Activated T-helper 2 cell treated with anti-CD3 and anti-CD28 coated beads, Interferon-gamma antibody, Interleukin-2, Interleukin-4, amounts not matched to agents 10 μg/mL and 5 μg/mL and 100 μg/mL, durations not matched to agents 14 hours and 24 hours and 36 hours (primary cell): Measurements from ENCODE around the gene SH3GL2. TPM values are rescaled to one million over a fixed set of nuclear protein-coding genes. Genes with fewer than 3 reads are reported as not detected.

Experiments
- DNase-seq: peaks from one replicate; pipeline ENCODE4 v3.0.0; 2021; ENCODE audit warnings: low spot score
- H3K27ac Mint-ChIP-seq: one replicate; pipeline ENCODE4 v1.8.0; 2021; ENCODE audit warnings: mixed read lengths
- H3K27me3 Mint-ChIP-seq: one replicate; pipeline ENCODE4 v1.8.0; 2021; ENCODE audit warnings: low read depth, mixed read lengths
- H3K36me3 Mint-ChIP-seq: one replicate; pipeline ENCODE4 v1.8.0; 2021; ENCODE audit warnings: low read depth, mixed read lengths
- H3K4me1 Mint-ChIP-seq: one replicate; pipeline ENCODE4 v1.8.0; 2021; ENCODE audit warnings: low read depth, mixed read lengths
- H3K4me3 Mint-ChIP-seq: one replicate; pipeline ENCODE4 v1.8.0; 2021; ENCODE audit warnings: low read depth, mild to moderate bottlenecking, moderate library complexity, mixed read lengths
- H3K9me3 Mint-ChIP-seq: one replicate; pipeline ENCODE4 v1.8.0; 2021; ENCODE audit warnings: mixed read lengths
- intact Hi-C: fragments of 100-400 bp; cut with micrococcal nuclease; formaldehyde crosslinking; loops from one replicate; pipeline ENCODE4 v1.15.1; 2023
- total RNA-seq: library from RNA; stranded (reverse); gene quantifications from 2 replicates; pipeline ENCODE4 v1.2.3, GENCODE V29; 2022

The SH3GL2 gene
- total RNA-seq, 1 donor from 2014 or later, result not detected

DNA sequence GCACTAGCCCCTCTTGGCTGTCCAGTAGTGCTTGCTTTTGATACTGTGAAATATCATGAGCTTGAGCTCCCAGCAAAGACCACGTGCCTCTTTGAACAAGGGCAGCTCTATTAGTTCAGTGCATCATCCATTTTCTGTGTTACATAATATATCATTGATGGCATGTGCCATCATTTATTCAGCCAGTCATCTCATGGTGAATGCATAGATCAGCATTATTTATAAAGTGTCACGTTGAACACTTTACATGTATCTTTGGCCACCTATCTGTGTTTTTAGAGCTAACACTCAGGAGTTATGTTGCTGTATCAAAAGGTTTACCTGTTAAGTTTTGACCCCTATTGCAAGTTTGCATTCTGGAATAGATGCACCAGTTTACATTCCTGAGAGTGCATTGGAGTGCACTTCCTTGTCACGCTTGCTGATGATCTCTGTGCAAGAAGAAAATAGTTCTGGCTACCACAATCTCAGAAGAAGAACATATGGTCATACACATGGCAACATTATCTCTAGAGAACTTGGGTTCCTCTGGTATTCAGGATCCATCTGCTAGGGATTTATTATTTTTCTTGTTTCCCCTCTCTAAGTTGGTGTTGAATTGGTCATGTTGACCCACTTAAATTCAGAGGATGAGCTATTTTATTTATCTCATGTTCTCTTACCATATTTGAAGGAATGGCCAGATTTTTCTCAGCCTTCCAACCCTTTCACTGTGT lies 120.9 kb downstream of the SH3GL2 start:
- Mint-ChIP-seq H3K27ac (no peak overlapping the region), H3K36me3 (no peaks in the 10 kb centered on the region), H3K27me3 (no peaks in the 10 kb centered on the region), H3K4me1 (no peaks in the 10 kb centered on the region), H3K9me3 (peaks cover 2% of the 10 kb centered on the region), H3K4me3 (no peak overlapping the region)
- DNase-seq, result no peak
- intact Hi-C loops, result no loop called here

DNA sequence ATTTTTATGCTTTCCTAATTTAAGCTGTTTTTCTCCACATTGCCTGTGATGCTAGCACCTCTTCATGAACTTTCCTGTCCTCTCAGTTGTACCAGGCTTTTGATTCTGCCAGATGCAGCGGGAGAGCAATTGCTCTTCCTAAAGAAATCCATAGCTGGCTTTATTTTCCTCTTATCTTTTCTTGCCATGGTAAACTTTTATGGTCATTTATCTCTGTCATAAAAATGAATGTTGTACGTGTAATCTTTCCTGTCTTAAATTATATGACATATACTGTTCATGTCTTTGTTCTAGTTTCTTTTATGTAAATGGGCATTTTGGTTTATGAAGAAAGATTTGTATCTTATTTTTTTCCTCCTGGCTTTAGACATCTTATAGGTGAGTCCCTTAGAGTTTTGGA lies 127.5 kb downstream of the SH3GL2 start:
- Mint-ChIP-seq H3K27me3 (no peaks in the 10 kb centered on the region), H3K9me3 (peaks cover 4% of the 10 kb centered on the region), H3K36me3 (no peaks in the 10 kb centered on the region), H3K27ac (no peak overlapping the region), H3K4me3 (no peak overlapping the region), H3K4me1 (no peaks in the 10 kb centered on the region)
- intact Hi-C loops, result no loop called here
- no peak for DNase-seq

DNA sequence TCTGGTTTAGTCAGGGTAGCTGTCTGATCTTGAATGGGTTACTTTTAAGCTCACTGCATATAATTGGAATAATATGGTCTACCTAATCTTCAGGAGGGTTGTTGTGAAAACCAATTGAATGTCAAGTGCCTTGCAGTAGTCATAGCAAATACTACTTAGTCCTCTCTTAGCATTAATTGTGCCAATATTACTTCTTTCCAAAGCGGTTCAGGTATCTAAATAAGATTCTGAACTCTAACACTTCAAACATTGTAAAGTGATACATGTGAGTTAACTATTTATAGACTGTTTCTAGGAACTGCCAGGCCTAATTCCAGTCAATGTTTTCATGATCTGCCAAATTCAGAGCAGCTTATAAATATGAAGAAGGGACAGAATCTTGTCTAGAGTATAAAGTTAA lies 140.2 kb downstream of the SH3GL2 start:
- H3K27ac Mint-ChIP-seq, result no peak overlapping the region
- no peak overlapping the region for H3K4me3 Mint-ChIP-seq
- peaks cover 16% of the 10 kb centered on the region for H3K9me3 Mint-ChIP-seq
- no peaks in the 10 kb centered on the region for H3K27me3 Mint-ChIP-seq
- no peaks in the 10 kb centered on the region for H3K36me3 Mint-ChIP-seq
- no peaks in the 10 kb centered on the region for H3K4me1 Mint-ChIP-seq
- intact Hi-C loops, result no loop called here
- DNase-seq, result no peak

DNA sequence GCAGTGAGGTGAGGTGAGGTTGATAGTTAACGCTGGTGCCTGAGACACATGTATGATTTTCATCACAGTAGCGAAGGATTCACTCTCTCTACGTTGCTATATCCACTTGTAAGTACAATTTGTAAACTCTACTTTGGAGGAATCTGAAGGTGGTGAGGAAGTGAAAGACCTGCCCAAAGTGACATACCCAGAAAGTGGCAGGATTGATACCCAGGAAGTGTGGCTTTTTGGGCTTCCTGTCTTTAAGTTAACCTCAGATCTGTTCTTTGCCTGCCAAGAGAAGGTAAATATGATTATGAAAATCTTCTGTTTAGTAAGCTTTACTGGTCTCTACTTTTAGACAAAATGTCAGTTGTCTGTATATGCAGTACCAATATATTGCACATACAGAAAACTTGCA lies 143.1 kb downstream of the SH3GL2 start:
- Mint-ChIP-seq H3K27me3 (no peaks in the 10 kb centered on the region), H3K4me1 (no peaks in the 10 kb centered on the region)

DNA sequence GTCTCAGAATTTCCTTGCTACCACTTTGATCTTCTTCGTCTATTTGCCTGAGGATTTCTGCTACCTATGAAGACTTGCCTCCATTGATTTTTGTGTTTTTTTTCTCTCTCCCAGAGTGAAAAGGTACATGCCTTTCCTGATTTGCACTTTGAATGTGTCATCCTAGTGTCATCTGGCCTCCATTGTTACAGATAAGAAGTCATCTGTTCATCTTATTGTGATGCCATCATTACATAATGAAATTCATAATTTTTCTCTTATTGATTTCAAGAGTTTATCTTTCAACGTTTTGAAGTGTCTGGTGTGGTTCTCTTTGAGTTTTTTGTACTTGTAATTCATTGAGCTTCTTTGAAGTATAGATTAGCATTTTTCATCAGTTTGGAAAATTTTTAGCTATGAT lies 144.8 kb downstream of the SH3GL2 start:
- no peaks in the 10 kb centered on the region for H3K27me3 Mint-ChIP-seq
- no peak for DNase-seq
- H3K4me1 Mint-ChIP-seq, result no peaks in the 10 kb centered on the region
- no peak overlapping the region for H3K4me3 Mint-ChIP-seq
- no peak overlapping the region for H3K27ac Mint-ChIP-seq
- intact Hi-C loops, result no loop called here
- no peaks in the 10 kb centered on the region for H3K36me3 Mint-ChIP-seq
- H3K9me3 Mint-ChIP-seq, result peaks cover 32% of the 10 kb centered on the region

More for the DNA sequence above, 143.1 kb downstream of the SH3GL2 start:
- no peaks in the 10 kb centered on the region for H3K36me3 Mint-ChIP-seq
- H3K4me3 Mint-ChIP-seq, result no peak overlapping the region
- DNase-seq, result no peak
- H3K9me3 Mint-ChIP-seq, result peaks cover 35% of the 10 kb centered on the region
- H3K27ac Mint-ChIP-seq, result no peak overlapping the region
- intact Hi-C loops, result no loop called here

DNA sequence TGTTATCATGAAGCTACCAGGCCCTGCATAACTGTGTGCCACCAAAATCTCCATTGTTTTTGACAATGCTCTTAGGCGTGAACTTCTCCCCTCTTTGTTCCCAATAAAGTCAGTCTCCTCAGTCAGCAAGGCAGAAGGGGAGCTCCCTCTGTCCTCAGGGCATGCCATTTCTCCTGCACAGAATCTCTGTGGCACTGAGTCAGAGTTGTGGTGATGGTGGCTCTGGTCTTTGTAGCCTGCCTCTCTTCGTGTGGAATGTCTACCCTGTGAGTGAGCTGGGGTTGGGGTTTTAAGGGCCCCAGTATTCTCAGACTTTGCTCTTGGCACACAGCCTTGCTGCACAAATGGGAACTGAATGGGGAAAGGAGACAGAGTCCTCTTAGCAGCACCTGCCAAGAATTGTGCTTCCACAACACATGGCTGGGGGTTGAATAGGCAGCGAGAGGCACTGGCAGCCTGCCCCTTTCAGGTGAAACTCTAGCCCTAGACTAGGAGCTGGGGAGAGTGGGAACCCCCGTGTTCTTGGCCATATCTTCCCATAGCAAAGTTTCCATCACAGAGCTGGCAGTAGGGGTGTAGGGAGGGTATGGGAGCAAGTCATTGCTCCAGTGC lies 146.6 kb downstream of the SH3GL2 start:
- Mint-ChIP-seq H3K27me3 (no peaks in the 10 kb centered on the region), H3K4me3 (no peak overlapping the region), H3K4me1 (no peaks in the 10 kb centered on the region), H3K27ac (no peak overlapping the region), H3K9me3 (peaks cover 43% of the 10 kb centered on the region), H3K36me3 (no peaks in the 10 kb centered on the region)
- DNase-seq, result no peak
- intact Hi-C loops, result no loop called here

DNA sequence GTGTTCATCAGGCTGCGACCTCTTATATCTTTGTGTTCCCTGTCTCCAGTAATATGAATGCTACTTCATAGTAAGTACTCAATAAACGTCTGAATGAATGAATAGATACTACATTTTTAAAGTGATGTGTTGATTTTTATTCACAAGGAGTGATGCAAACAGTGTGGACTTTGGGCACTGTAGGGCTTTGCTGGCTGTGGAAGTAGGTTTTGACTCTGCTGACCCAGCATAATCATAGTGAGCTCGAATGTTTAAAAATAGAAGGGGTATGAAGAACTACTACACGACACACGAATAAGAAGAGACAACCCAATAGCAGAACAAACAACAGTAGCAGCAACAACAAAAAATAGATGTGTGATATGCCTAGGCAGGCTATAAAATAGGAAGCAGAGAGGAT lies 147.4 kb downstream of the SH3GL2 start:
- intact Hi-C loops, result no loop called here

DNA sequence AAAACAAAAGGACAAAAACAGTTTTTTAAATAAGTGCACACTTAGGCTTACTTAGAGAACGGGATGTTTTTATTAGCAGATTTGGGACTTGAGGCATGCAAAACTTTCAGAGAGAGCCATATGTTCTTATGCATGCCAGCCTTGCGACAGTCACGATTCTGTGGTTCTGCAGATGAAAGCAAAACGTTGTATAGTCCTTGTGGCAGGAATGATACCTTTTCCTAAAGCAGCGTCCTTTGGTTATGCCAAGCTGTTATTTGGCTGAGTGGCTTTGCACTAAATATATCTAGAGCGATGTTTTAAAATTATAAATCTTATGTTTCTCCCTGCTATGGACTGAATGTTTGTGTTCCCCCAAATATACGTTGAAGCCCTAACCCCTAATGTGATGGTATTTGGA lies 152.0 kb downstream of the SH3GL2 start:
- Mint-ChIP-seq H3K36me3 (no peaks in the 10 kb centered on the region), H3K4me3 (no peak overlapping the region), H3K27me3 (no peaks in the 10 kb centered on the region), H3K4me1 (no peaks in the 10 kb centered on the region), H3K27ac (no peak overlapping the region), H3K9me3 (peaks cover 26% of the 10 kb centered on the region)
- no peak for DNase-seq
- intact Hi-C loops, result no loop called here

More for the DNA sequence above, 147.4 kb downstream of the SH3GL2 start:
- no peaks in the 10 kb centered on the region for H3K4me1 Mint-ChIP-seq
- no peak overlapping the region for H3K27ac Mint-ChIP-seq
- H3K9me3 Mint-ChIP-seq, result peaks cover 43% of the 10 kb centered on the region
- H3K36me3 Mint-ChIP-seq, result no peaks in the 10 kb centered on the region
- DNase-seq, result no peak
- H3K27me3 Mint-ChIP-seq, result no peaks in the 10 kb centered on the region
- no peak overlapping the region for H3K4me3 Mint-ChIP-seq

DNA sequence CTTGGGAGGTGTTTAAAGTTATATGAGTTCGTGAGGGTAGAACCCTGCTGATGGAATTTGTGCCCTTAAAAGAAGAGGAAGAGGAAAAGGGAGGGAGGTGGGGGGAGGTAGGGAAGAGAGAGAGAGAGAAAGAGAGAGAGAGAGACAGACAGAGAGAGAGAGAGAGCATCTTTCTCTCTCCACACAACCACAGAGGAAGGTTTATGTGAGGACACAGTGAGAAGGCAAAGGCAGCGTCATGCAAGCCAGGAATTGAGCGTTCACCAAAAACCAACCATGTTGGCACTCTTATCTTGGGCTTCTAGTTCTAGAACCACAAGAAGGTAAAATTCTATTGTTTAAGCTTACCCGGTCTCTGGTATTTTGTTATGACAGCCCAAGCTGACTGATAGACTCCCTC lies 152.4 kb downstream of the SH3GL2 start:
- Mint-ChIP-seq H3K9me3 (peaks cover 24% of the 10 kb centered on the region), H3K36me3 (no peaks in the 10 kb centered on the region), H3K4me1 (no peaks in the 10 kb centered on the region), H3K27me3 (no peaks in the 10 kb centered on the region), H3K27ac (no peak overlapping the region), H3K4me3 (no peak overlapping the region)
- intact Hi-C loops, result no loop called here
- DNase-seq, result no peak

DNA sequence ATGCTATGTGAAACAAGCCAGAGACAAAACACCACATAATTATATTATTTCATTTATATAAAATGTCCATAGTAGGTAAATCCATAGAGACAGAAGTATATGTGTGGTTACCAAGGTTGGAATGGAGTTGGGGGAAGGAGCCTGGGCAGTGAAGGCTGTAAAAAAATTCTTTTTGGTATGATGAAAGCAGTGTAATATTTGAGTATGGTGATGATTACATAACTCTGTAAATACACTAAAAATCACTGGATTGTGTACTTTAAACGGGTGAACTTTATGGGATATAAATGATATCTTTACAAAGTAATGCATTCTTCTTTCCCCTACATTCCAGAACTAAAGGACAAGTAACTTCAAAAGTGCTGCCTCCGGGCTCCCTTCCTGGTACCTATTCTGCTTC lies 155.8 kb downstream of the SH3GL2 start:
- DNase-seq, result no peak
- Mint-ChIP-seq H3K36me3 (no peaks in the 10 kb centered on the region), H3K27ac (no peak overlapping the region), H3K4me1 (no peaks in the 10 kb centered on the region), H3K9me3 (peaks cover 22% of the 10 kb centered on the region), H3K4me3 (no peak overlapping the region), H3K27me3 (no peaks in the 10 kb centered on the region)
- intact Hi-C loops, result no loop called here

DNA sequence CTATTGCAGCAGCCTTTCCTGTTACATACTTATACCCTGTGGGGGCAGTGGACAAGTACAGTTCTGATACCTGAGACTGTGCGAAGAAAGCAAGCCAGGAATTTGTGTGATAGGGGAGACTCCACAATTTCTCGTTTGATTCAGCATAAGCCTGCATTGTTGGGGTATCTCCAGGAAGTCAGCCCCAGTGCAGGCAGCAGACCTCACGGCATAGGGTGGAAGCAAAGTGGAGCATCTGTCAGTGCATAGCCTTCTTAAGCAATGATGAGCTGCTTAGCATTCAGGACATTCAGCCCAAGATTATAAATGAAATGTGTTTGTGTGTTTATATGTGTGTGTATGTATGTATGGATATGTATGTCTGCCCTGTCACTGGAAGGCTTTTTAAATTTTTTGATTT lies 157.0 kb downstream of the SH3GL2 start:
- intact Hi-C loops, result no loop called here
- Mint-ChIP-seq H3K27ac (no peak overlapping the region), H3K4me3 (no peak overlapping the region)

DNA sequence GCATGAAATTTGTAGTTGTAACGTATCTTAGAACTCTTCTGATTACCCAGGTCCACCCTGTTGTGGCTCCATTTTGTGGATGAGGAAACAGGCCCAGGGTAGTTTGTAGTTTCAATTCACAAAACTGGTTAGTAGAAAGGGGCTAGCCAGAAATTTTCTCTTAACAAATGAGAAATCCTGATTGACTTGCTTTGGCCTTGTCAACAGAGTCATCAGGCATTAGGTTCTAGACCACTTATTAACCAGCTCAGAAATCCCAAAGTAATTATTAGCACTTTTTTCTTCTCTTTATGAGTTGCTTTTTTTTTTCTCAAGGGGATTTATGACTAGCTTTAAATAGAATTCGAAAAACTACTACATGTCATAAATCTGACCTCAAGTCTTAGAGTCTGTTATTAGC lies 160.2 kb downstream of the SH3GL2 start:
- no peaks in the 10 kb centered on the region for H3K36me3 Mint-ChIP-seq
- H3K27ac Mint-ChIP-seq, result no peak overlapping the region
- H3K4me1 Mint-ChIP-seq, result no peaks in the 10 kb centered on the region
- no peak for DNase-seq
- peaks cover 13% of the 10 kb centered on the region for H3K9me3 Mint-ChIP-seq
- intact Hi-C loops, result no loop called here
- H3K27me3 Mint-ChIP-seq, result no peaks in the 10 kb centered on the region
- H3K4me3 Mint-ChIP-seq, result no peak overlapping the region

More for the DNA sequence above, 157.0 kb downstream of the SH3GL2 start:
- Mint-ChIP-seq H3K36me3 (no peaks in the 10 kb centered on the region), H3K9me3 (peaks cover 13% of the 10 kb centered on the region), H3K4me1 (no peaks in the 10 kb centered on the region), H3K27me3 (no peaks in the 10 kb centered on the region)
- DNase-seq, result no peak

DNA sequence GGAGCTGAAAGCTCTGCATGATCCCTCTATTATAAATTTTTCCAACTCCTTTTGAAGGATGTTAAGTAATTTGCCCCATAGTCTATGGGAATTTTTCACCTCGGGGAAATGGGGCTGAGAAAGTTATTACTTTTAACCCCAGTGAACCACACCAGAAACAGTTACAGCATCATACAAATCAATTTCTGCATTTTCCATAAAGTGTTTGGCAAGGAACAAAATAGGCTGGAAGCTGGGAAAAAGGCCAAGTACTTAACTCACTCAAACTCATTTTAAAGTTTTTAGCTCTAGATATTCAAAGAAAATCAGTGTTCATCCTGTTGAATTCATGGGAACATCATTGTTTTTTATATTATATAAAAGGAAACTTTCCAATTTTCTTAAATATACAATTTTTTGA lies 160.9 kb downstream of the SH3GL2 start:
- no peak for DNase-seq
- Mint-ChIP-seq H3K4me3 (no peak overlapping the region), H3K4me1 (no peaks in the 10 kb centered on the region), H3K27me3 (no peaks in the 10 kb centered on the region), H3K27ac (no peak overlapping the region), H3K9me3 (peaks cover 13% of the 10 kb centered on the region), H3K36me3 (no peaks in the 10 kb centered on the region)
- intact Hi-C loops, result no loop called here
